Parathyroid adenoma (tissue), 2 donors: ENCODE results near the gene ALOX5AP.

Experiments
- H2AFZ ChIP-seq: fragments of 300-600 bp; sonication (generic); one replicate; pipeline ENCODE4 v1.7.0; 2017; ENCODE audit warnings: antibody characterized with exemption, mild to moderate bottlenecking
- H3K27ac ChIP-seq: fragments of 300-600 bp; sonication (generic); one replicate; pipeline ENCODE4 v1.7.0; 2017
- H3K27me3 ChIP-seq: fragments of 300-600 bp; sonication (generic); one replicate; pipeline ENCODE4 v1.7.0; 2017; ENCODE audit warnings: low read length; ENCODE audit not compliant: control insufficient read depth, insufficient read depth
- H3K36me3 ChIP-seq: fragments of 300-600 bp; sonication (generic); one replicate; pipeline ENCODE4 v1.7.0; 2017; ENCODE audit warnings: low read length; ENCODE audit not compliant: control insufficient read depth, insufficient read depth
- H3K4me1 ChIP-seq: fragments of 300-600 bp; sonication (generic); one replicate; pipeline ENCODE4 v1.7.0; 2017; ENCODE audit warnings: control low read depth
- H3K4me2 ChIP-seq: fragments of 300-600 bp; sonication (generic); one replicate; pipeline ENCODE4 v1.7.0; 2017; ENCODE audit warnings: low read length
- H3K4me3 ChIP-seq: fragments of 300-600 bp; sonication (generic); one replicate; pipeline ENCODE4 v1.7.0; 2017; ENCODE audit warnings: low read depth, low read length
- H3K79me2 ChIP-seq: fragments of 300-600 bp; sonication (generic); one replicate; pipeline ENCODE4 v1.7.0; 2017; ENCODE audit warnings: control low read depth
- H3K9ac ChIP-seq: fragments of 300-600 bp; sonication (generic); one replicate; pipeline ENCODE4 v1.7.0; 2017; ENCODE audit warnings: mild to moderate bottlenecking
- H3K9me3 ChIP-seq: fragments of 300-600 bp; sonication (generic); one replicate; pipeline ENCODE4 v1.7.0; 2017; ENCODE audit warnings: low read length; ENCODE audit not compliant: control insufficient read depth
- CTCF ChIP-seq: fragments of 300-600 bp; sonication (generic); IDR thresholded peaks from one replicate; pipeline ENCODE4 v1.7.0; 2017; ENCODE audit warnings: antibody characterized with exemption, mild to moderate bottlenecking
- donor health status: primary hyperparathyroidism.

Gene ALOX5AP

DNA sequence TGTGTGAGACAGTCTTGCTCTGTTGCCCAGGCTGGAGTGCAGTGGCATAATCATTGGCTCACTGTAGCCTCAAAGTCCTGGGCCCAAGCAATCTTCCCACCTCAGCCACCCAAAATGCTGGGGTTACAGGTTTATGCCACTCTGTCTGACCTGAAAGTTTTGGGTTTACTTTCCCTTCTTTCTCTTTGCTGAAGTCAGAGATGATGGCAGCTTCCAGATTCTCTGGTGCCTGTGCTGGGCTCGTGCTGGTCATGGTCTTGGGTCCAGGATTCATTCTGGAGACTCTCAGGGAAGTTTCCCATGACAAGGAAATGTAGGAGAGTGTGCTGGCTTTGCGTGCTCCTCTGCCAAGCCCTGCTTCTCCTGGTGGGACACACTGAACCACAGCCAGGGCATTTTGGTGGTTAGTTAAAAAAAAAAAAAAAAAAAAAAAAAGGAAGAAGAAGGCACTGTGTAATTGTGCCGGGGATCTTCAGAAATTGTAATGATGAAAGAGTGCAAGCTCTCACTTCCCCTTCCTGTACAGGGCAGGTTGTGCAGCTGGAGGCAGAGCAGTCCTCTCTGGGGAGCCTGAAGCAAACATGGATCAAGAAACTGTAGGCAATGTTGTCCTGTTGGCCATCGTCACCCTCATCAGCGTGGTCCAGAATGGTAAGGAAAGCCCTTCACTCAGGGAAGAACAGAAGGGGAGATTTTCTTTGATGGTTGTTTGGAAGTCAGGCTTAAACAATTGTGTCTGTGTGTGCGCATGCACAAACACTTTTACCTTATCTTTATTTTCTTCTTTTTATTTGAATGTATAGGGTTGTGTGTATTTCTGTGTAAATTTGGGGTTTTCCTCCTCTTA lies at the start of gene ALOX5AP:
ALOX5AP (plus strand) TSS at position 519 of the 847 bp plus-strand sequence; CDS start at position 582, 63 bp downstream.
- Histone ChIP-seq H3K79me2 (no peaks in the 10 kb centered on the region), H3K27me3 (no peaks in the 10 kb centered on the region), H3K4me2 (no peak within 1 kb of the TSS), H3K4me3 (no peak within 1 kb of the TSS), H2AFZ (no peak within 1 kb of the TSS), H3K36me3 (no peaks in the 10 kb centered on the region), H3K4me1 (no peaks in the 10 kb centered on the region), H3K27ac (no peak within 1 kb of the TSS), H3K9me3 (no peaks in the 10 kb centered on the region), H3K9ac (no peak within 1 kb of the TSS)
- no peak for TF ChIP-seq CTCF

- no peak overlapping the region for H3K4me2 ChIP-seq
- no peaks in the 10 kb centered on the region for H3K79me2 ChIP-seq
- no peaks in the 10 kb centered on the region for H3K27me3 ChIP-seq
- no peak overlapping the region for H3K9ac ChIP-seq
- no peak overlapping the region for H3K4me3 ChIP-seq
- H3K4me1 ChIP-seq = no peaks in the 10 kb centered on the region
- no peaks in the 10 kb centered on the region for H3K36me3 ChIP-seq
- H3K27ac ChIP-seq = no peak overlapping the region
- H3K9me3 ChIP-seq = no peaks in the 10 kb centered on the region
- H2AFZ ChIP-seq = no peak overlapping the region
- no peak for TF ChIP-seq CTCF
Measured at GRCh38 chr13:30685987-30686386, 49.4 kb upstream of the ALOX5AP start.

GRCh38 chr13:30687601-30688000 lies 47.7 kb upstream of the ALOX5AP start:
- no peaks in the 10 kb centered on the region for H3K79me2 ChIP-seq
- no peaks in the 10 kb centered on the region for H3K9me3 ChIP-seq
- no peak overlapping the region for H2AFZ ChIP-seq
- no peaks in the 10 kb centered on the region for H3K36me3 ChIP-seq
- no peak overlapping the region for H3K4me3 ChIP-seq
- H3K9ac ChIP-seq = no peak overlapping the region
- TF ChIP-seq CTCF = no peak
- H3K27ac ChIP-seq = no peak overlapping the region
- H3K4me2 ChIP-seq = no peak overlapping the region
- no peaks in the 10 kb centered on the region for H3K27me3 ChIP-seq
- no peaks in the 10 kb centered on the region for H3K4me1 ChIP-seq

DNA sequence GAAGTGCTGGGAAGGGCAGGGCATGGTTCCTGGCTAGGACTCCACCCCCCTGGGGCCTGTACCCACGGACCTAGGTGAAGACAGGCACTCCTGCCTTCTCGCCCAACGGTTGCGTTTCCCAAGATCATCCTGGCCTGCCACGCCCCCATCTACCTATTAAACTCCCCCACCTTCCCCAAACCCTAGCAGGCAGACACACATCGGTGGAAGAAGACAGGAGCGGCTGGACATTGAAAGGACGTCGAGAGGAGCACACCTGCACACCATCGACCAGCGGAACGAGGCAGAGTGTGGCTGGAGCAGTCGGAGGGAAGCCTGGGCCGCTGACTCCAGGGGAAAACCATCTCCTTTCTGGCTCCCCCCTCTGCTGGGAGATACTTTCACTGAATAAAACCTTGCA lies 45.6 kb upstream of the ALOX5AP start:
- H3K79me2 ChIP-seq = no peaks in the 10 kb centered on the region
- H2AFZ ChIP-seq = no peak overlapping the region
- no peak overlapping the region for H3K9ac ChIP-seq
- no peaks in the 10 kb centered on the region for H3K36me3 ChIP-seq
- H3K4me3 ChIP-seq = no peak overlapping the region
- no peak for TF ChIP-seq CTCF
- H3K27ac ChIP-seq = no peak overlapping the region
- no peaks in the 10 kb centered on the region for H3K9me3 ChIP-seq
- H3K27me3 ChIP-seq = no peaks in the 10 kb centered on the region
- no peak overlapping the region for H3K4me2 ChIP-seq
- no peaks in the 10 kb centered on the region for H3K4me1 ChIP-seq
